CMK (cell line): ENCODE measurements around the gene TBC1D2B.

Experiments
- DNase-seq: peaks from one replicate; pipeline ENCODE4 v3.0.0-alpha.2; 2010; ENCODE audit warnings: low read depth

Gene TBC1D2B

DNA sequence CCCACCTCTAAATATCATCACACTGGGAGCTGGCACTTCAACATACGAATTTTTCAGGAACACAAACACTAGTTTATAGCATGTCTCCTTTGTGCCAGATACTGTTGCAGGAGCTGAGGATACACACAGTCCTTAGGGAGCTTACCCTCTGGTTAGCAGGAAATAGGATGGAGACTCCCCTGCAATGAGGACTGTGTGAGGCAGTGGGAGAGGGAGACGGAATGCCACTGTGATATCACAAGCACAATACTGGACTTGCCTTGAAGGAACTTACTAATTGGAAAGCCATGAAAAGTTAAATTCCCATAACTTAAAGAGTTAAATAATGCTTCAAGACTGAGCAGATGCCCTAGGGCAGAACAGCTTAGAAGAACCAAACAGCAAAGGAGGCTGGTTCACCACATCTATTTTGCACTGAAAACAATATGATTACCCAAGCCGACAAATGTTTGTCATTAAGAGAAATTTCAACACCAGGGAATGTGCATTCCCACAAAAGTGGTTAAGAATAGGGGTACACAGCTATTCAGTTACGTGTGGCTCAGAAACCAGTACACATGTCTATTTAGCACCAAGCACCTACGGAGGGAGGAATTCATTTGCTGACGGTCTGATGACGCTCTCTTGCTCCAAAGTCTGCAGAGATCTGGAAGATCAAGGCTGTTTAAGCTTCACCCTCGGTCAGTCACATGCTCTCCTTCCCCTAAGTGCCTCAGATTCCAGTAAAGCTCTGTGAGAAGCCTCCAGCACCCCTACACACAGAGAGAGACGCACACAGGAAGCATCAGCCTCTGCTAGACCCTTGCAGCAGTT is 5.2 kb downstream of the TBC1D2B start:
- no peak for DNase-seq

DNA sequence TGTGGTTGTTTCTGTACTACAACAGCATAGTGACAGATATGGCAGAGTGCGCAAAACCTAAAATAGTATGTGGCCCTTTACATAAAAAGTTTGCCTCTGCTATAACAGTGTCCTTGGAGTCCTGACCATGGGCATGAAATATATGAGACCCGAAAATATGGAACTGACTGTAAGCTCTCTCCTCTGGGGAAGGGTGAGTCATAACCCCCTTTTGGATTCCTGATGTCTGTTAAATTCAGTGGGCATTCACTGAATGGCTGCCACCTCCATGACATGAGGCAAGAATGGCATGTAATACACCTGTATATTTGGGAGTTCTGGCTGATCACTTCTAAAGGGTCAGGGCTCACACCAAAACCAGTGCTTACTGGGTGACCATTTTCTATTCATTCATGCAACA is 6.1 kb downstream of the TBC1D2B start:
- no peak for DNase-seq

DNA sequence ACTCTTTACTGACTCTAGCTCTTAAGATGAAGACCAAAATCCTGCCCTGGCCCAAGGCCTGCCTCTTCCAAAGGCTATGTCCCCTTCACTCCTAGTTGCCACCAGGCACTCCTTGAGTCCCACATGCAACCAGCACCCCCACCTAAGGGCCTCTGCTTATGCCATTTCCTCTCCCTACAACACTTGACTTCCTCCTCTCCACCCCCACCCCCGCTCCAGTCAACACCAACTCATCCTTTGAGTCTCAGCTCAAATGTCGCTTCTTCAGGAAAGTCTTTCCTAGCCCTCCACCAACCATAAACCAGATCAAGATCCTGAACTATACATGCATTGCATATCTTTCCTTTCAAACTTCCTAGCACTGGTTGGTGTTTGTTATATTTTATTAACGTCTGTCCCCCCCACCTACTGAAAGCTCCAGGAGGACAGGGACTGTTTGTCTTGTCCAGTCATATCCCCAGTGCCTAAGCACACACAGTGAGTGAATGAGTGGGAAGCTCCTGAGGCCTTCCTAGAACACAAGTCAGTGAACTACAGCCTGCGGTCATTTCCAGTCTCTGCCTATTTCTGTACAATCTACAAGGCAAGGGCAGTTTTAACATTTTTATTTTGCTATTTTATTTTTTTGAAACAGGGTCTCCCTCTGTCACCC is 7.3 kb downstream of the TBC1D2B start:
- no peak for DNase-seq

DNA sequence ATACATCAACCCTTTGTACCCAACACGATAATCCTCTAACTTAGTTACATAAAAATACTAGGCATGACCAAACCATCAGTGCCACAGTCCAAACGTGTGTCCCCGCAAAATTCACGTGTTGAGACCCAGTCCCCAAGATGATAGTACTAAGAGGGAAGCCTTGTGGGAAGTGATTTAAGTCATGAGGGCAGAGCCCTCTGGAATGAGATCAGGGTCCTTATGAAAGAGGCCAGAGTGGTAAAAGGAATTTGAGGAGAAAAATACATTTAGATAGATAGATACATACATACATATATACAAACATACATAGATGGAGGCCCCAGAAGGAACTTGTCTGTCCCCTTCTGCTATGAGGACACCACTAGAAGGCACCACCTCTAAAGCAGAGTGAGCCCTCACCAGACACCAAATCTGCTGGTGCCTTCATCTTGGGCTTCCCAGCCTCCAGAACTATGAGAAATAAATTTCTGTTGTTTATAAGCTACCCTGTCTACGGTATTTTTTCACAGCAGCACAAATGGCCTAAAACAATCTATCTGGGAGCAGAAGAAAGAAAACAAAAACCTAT is 8.0 kb downstream of the TBC1D2B start:
- DNase-seq, result no peak

DNA sequence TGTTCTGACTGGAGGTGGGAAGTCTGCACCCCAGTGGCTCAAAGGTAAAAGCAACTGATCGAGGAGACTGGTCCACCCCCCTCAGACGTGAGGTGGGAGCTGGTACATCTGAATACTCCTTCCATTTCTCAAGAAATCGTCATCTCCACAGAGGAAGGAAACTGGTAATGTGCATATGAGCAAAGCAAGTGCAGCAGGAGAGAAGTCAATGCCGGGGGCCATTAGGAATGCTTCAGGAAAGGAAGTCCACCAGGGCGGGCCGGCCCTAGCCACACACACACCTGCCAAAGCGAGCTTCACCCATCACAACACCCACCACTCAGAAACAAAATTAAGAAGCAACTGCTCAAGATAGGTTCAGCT is 8.5 kb downstream of the TBC1D2B start:
- DNase-seq, result no peak

DNA sequence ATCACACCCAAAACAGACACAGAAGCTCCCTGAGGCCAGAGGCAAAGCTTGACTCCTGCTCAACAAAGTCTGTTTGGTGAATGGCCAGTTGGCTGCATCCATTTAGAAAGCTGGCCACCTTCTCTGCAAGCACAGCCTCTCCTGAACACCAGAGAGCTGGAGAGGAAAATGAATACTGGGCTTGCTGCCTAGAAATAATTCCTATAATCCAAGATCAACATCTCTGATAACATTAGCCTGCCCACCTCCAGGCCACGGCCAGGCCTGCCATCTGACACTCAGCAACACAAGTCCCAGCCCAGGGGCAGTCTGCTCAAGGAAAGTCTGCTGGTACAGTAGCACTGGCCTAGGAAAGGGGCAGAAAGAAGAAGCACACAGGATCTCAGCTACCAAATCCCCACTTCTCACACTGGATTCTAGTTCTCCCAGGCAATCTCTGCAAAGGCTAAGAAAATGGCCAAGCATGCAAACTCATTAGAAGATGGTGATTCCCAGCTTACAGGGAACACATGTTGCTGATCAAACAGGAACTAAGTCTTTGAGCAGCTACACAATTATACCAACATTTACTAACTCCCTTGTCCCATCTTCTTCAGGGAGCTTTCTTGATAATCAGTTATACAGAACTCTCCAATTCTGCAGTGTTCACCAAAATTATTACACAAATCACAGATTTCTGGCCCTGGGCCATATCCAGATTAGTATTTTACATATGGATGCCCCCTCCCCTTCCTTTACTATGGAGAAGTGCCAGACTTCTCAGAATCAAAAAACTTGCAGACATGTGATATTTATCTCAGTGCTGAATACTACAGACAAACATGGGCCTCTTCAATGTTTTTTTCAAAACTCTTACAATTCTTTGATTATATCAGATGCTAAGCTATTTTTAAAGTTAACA is 9.9 kb downstream of the TBC1D2B start:
- no peak for DNase-seq

DNA sequence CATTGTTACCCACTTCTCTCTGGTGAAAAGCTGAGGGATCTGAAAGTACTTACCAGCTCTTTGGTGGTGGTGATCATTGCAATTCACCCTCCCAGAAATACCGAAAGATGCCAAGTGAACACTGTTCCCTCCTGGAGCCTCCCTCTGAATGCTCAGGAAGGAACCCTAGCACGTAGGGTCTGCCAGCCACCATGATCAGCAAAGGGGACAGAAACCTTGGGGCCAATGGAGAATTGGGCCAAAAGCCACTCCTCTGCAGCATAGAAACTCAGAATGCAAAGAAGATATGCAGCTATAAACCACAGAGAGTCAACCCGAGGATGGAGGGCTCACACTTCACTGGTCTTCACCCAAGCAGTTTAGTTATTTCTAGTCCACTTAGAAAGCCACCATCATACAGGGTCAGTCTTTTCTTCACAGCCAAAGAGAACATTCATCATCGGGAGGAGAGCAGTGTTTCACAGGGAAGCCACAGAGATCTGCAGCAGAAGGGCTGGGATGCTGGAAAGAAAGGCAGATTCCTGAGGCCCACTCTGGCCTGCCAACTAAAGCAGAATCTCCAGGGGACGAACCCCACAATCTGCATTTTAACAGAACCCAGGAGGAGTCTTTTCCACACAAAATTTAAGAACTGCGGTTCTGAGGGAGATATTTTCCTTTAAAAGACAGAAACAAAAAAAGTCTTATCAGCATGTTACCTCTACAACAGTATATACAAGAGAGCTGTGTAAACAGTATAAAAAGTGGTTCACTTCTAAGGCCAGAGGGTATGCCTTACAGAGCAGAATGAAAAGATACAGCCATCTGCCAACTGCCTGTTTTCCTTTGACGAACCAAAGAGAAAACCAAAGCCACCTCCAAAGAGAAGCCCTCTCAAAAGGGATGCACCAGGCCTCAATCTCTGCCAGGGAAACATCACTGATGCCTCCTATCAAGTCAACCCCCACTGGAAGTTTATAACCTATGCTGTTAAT is 11.3 kb downstream of the TBC1D2B start:
- DNase-seq, result no peak

DNA sequence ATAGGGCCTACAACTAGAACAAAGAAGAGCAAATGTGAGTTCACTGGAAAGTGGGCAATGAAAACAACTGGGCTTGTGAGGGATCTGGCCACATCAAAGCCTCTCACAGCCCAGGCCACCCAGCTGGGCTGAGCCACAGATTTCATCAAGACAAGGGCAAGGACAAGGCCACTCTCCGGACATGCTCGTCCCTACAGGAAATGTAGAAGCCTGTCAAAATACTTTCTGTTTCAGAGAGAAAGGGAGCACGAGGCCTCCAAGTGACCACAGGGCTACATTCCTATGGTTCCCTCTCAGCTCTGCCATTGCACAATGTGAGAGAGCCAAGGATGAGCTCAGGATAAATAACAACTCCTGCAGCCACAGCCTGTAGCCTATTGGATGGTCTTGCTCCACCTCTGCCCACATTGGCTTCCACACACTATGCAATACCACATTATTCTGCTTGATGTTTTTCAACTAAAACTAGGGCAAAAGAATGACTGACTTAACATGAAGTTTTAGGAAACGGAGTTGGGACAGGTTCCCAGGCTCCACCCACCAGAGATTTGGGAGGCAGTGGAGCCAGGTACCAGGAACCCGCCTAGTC is 12.1 kb downstream of the TBC1D2B start:
- DNase-seq, result no peak

DNA sequence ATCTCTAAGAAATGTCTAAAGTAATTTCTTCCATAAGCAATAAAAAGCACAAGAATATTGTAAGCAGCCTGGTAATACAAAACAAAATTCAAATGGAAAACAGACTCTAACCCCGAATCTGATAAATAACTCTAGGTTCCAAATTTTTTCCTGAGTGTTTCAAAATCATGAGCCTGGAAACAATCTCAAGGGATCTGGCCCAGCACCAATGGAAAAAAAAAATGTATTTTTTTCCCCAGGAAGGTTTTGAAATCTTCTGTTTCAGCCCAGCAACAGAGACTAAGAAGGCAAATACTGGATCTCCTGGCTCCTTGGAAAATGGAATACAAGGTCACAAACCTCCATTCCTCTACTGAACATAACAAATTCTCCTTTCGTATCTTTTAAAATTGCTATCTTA is 13.0 kb downstream of the TBC1D2B start:
- no peak for DNase-seq

DNA sequence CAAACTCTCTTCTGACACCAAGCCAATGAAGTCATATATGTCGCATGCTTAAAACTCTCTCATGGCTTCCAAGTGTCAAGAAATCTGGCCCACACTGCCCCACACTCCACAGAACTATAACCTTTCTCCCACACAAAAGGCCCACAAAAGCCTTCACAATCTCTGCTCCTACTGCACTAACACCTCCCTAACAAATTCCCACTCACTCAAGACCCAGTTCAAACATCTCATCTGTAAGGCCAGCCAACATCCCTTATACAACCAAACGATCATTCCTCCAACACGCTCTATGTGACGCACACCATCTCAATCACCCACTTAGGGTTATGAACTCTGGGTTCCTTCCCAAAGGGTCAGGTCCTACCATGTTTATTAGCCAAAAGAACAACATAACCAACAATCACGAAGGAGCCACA is 13.5 kb downstream of the TBC1D2B start:
- DNase-seq, result no peak

DNA sequence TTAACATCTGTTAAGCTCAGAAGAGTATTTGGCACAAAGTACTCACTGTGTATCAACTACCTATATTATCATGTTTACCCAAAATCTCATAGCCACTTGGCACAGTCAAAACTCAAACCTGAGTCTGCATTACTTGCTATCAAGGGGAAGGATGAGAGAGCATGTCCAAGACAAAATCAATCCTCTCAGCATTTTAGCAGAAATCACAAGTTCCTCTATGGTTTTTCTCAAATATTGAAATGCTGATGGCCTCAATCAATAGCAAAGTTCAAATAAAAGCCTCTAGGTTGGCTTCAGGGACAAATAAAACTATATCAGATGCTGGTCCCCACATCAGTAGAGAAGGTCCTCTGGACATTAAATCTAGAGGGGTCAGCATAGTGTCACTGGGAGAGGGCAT is 14.3 kb downstream of the TBC1D2B start:
- DNase-seq, result no peak

DNA sequence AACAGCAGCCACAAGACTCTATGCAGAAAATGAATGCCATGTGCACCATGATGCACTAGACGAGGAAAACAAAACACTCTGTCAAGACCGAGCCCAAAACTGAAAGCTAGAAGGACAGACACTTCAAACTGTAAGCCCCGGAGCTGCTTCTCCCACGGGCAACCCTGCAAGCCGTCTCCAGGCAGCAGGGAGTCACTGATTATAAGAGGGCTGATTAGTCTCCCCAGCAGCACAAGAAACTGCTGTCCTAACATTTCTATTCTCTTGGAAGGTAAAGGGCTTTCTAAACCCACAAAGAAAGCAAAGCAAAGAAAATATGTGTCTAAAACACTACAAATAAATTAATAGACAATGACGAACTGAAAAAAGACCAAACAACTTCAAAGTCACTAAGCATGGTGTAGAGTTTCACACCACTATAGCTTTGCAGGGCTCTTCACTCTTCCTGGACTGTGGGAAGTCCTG is 15.5 kb downstream of the TBC1D2B start:
- no peak for DNase-seq

DNA sequence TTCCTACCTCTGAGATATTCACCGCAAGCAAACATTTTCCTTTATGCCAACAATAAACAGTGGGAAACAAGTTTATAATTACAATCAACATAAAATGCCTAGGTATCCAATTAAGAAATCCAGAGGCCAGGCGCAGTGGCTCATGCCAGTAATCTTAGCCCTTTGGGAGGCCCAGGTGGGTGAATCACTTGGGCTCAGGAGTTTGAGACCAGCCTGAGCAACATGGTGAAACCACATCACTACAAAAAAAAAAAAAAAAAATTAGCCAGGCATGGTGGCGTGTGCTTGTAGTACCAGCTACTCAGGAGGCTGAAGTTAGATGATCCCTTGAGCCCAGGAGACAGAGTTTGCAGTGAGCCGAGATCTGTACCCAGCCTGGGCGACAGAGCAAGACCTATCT is 17.3 kb downstream of the TBC1D2B start:
- no peak for DNase-seq

DNA sequence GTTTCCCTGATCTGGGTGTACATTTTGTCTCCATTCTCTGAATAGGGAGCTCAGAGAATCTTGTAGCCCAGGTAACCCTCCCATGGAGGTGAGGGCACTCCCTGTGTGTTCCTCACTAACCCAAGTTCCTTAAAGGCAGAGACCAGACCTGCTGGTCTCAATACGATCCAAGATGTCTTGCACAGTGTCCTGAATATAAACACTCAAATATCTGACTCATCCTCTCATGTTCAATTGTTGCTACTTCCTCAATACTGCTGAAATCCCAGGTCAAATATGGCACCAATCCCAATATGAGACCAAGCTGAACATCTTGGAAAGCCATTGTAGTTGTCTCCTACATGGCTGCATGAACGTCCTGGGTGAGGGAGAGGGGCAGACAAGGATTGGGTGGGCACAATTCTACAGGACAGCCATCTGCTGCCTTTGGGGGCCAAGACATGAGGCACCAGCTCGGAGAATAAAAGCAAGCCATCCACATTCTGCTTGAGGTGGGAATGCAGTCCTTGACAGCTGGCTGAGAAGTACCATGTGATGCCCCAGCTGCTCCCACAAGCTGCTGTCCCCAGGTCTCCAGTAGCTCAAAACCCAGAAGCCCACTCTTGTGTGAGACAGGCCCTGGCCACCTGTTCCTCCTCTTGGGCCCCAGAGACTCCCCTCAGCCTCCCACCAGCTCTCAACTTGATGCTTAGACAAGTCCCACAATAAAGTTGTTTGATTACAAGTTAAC is 18.2 kb downstream of the TBC1D2B start:
- no peak for DNase-seq

DNA sequence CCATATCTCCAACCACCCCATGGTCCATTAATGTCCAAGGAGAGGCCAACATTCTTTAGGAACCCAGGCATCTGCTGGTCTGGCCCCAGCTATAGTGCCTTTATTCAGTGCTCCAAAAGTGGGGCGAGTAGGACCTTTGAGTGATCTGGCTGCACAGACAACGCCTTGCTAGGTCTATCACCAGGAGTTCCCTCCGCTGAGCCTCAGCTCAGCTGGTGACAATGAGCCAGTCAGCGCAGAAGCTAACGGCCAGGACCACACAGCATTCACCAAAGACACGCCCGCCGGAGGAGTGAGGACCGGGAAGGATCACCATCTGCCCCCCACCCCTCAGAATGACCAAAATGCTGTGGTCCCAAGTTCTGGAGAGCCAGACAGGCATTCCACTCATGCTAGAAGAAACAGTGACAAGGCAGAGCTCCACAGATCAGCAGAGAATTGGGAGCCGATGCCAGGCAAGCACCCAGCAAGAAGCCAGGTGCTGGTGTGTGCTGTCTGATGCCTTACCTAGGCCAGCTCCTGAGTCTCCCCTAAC is 19.0 kb downstream of the TBC1D2B start:
- DNase-seq, result no peak

DNA sequence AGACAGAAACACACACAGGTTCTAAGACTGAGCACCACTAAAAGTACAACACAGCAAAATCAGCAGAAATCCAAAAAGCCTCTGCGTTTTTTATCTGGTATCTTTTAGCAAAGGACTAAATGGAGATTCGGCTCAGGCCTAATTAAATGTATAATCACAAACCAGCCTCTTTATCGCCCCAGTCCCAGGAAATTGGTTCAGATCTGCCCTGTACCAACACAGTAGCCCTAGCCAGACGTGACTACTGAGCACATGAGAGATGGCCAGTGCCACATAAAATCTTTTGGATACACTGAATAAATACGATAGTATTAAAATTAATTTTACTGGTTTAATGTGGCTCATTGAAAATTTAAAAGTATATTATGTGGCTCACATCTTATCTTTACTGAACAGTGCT is 19.7 kb downstream of the TBC1D2B start:
- DNase-seq, result no peak

DNA sequence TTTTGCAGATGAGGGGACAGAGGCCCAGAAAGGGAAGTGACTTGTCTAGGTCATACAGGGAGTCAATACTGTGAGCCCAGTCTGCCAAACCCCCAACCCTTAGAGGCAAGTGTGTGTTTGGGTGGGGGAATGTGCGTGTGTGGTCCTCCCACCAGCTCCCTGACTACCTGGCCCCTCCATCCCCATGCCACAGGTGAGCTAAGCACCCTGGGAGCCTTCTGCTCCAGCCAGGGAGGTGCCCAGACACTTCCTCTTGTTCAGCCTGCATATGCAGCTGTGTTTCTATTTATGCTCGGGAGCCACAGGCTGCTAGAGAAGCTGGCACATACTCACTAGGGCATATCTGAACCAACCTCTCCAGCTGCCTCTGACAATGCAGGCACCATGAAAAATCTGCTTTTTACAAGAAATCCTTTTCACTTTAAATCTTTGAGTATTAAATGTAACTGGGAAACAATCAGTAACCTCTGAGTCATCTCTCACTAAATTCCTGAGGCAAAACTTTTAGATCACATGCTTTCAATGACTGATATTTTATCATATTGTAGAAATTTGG is 20.7 kb downstream of the TBC1D2B start:
- DNase-seq, result no peak

DNA sequence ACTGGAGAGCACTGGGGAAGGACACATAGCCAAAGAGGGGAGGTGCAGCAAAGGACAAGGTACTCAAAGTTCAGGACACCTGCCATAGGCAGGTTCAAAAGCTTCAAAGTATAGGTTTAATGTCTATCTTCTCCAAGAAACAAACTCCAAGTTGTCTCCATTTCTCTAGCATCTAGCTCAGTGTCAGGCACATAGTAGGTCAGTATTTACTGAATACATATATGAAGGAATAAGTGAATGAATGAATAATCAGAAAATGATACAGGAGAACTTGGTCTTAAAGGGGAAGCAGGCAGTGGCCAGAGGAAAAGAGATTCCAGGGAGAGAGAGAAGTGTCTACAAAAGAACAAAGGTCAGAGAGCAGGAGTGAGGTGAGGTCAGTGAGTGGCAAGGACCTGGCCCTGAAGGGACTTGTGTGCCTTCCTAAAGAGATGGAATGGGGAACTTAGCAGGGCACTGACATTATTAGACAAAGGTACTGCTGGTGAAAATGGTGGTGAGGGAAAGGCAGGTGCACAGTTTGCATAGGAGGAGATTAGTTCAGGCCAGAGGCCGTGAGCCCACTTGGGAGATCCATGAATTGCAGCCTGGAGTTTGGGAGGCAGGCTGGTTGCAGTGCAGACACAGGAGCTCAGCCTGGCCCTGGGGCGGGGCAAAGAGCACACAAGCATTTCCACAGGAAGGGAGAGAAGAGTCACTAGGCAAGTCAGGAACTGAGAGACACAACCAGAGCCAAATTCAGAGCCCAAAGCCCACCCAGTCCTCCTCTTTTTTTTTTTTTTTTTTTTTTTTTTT is 21.4 kb downstream of the TBC1D2B start:
- DNase-seq, result no peak

DNA sequence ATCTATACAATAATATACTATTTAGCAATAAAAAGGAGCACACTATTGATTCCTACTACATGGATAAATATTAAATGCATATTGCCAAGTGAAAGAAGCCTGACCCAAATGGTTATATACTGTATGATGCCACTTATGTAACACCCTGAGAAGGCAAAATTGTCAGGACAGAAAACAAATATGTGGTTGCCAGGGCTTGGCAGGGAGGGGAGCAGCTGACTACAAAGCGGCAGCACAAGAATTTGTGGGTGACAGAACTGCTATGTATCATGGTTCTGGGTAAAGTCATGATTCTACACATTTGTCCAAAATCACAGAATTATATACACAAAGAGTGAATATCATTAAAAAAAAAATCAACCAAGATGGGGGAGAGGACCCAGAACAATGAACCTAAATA is 22.5 kb downstream of the TBC1D2B start:
- no peak for DNase-seq
